ENCODE data around the gene SLC8B1. TPM values are rescaled to one million over a fixed set of nuclear protein-coding genes. Genes with fewer than 3 reads are reported as not detected.

Gene SLC8B1
- total and polyA plus RNA-seq, 2 donors from 2014 or later = 18.6 to 61.5 TPM

DNA sequence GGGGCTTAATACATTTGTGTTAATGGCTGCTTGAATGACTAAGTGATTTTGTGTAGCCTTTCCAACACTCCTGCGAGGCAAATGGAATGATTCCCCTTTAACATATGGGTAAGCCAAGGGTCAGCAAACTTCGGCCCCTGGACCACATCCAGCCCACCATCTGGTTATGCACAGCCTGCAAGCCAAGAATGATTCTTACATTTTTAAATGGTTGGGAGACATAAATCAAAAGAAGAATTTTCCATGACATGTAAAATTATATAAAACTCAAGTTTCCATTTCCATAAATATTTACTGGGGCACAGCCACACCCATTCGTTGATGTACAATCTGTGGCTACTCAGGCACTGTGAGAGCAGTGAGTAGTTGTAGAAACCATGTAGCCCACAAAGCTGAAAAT, 9.0 kb downstream of the SLC8B1 start:
- FAIRE-seq = peak; percentile 19
- H3K9me3 ChIP-seq (ENCODE audit: control insufficient read depth in 2 of 3, insufficient read depth in 1 of 3, low read length in 3 of 3) = no peaks in the 10 kb centered on the region
- intact Hi-C loops (cut with DNase I) = no loop called here
- H3K4me1 ChIP-seq (ENCODE audit: control insufficient read depth in 2 of 3, insufficient read depth in 2 of 3, low read depth in 1 of 3, low read length in 3 of 3) = peaks cover 0 to 3% (median 0%) of the 10 kb centered on the region in 3 donors
- H3K27me3 ChIP-seq (ENCODE audit: control insufficient read depth, insufficient read depth, low read length) = no peaks in the 10 kb centered on the region
- no peak overlapping the region for H3K4me3 ChIP-seq (ENCODE audit: low read length in 3 of 3)
- H3K36me3 ChIP-seq (ENCODE audit: control insufficient read depth in 2 of 3, insufficient read depth in 3 of 3, low read length in 3 of 3) = peaks cover 0 to 7% (median 0%) of the 10 kb centered on the region in 3 donors
- DNase-seq = peak in 3 of 5 donors; percentile 35 to 72 (median 45)
- TF ChIP-seq, protein P1, sequence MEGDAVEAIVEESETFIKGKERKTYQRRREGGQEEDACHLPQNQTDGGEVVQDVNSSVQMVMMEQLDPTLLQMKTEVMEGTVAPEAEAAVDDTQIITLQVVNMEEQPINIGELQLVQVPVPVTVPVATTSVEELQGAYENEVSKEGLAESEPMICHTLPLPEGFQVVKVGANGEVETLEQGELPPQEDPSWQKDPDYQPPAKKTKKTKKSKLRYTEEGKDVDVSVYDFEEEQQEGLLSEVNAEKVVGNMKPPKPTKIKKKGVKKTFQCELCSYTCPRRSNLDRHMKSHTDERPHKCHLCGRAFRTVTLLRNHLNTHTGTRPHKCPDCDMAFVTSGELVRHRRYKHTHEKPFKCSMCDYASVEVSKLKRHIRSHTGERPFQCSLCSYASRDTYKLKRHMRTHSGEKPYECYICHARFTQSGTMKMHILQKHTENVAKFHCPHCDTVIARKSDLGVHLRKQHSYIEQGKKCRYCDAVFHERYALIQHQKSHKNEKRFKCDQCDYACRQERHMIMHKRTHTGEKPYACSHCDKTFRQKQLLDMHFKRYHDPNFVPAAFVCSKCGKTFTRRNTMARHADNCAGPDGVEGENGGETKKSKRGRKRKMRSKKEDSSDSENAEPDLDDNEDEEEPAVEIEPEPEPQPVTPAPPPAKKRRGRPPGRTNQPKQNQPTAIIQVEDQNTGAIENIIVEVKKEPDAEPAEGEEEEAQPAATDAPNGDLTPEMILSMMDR (IDR thresholded peaks at IDR 0.05; ENCODE audit: borderline replicate concordance, extremely low read depth, insufficient read depth) = no peak
- H3K27ac ChIP-seq (ENCODE audit: low read depth in 2 of 2, low read length in 2 of 2) = no peak overlapping the region
- H3K9ac ChIP-seq (ENCODE audit: low read length in 3 of 3) = no peak overlapping the region

DNA sequence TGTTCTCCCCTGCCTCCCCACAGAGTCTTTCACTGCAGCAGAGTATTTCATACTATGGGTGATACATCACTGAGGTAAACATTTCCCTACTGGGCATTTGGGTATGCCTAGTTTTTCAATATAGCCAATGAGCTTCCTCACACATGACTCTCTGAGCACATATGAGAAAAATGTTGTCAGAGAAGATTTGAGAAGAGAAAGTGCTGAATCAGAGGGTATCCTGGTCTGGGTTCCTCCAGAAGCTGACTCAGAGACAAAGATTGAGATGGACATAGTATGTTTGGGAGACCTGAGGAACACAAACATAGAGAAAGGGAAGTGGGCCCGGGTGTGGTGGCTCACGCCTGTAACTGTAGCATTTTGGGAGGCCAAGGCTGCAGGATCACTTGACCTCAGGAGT, 12.6 kb downstream of the SLC8B1 start:
- intact Hi-C loops (cut with DNase I) = no loop called here
- Histone ChIP-seq H3K9me3 (ENCODE audit: control insufficient read depth in 2 of 3, insufficient read depth in 1 of 3, low read length in 3 of 3) (no peaks in the 10 kb centered on the region), H3K36me3 (ENCODE audit: control insufficient read depth in 2 of 3, insufficient read depth in 3 of 3, low read length in 3 of 3) (peaks cover 7 to 26% (median 13%) of the 10 kb centered on the region in 3 donors)

DNA sequence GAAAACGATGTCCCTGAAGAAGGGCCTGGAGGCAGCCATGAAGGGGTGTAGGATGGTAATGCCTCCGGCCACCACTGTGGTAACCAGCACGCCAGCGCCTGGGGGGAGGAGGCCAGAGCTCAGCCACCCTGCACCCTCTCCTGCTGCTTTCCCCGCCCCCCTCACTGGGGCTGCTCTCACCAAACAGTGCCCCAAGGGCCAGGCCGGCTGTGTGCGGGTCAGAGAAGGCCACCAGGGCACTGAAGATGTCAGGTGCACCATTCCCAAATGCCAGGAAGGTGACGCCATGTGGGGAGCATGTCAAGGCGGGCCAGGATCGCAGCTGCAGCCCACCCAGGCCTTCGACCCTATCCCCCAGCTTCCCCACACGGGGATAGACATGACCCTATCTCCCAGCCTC, 14.5 kb downstream of the SLC8B1 start:
- intact Hi-C loops (cut with DNase I) = no loop called here
- no peak for FAIRE-seq

More for the DNA sequence above, 12.6 kb downstream of the SLC8B1 start:
- Histone ChIP-seq H3K27ac (ENCODE audit: low read depth in 2 of 2, low read length in 2 of 2) (no peak overlapping the region), H3K4me3 (ENCODE audit: low read length in 3 of 3) (no peak overlapping the region), H3K9ac (ENCODE audit: low read length in 3 of 3) (no peak overlapping the region), H3K27me3 (ENCODE audit: control insufficient read depth, insufficient read depth, low read length) (no peaks in the 10 kb centered on the region), H3K4me1 (ENCODE audit: control insufficient read depth in 2 of 3, insufficient read depth in 2 of 3, low read depth in 1 of 3, low read length in 3 of 3) (peaks cover 0 to 3% (median 0%) of the 10 kb centered on the region in 3 donors)
- FAIRE-seq (no peak), DNase-seq (no peak)
- TF ChIP-seq, protein P1 (IDR thresholded peaks at IDR 0.05; ENCODE audit: borderline replicate concordance, extremely low read depth, insufficient read depth) = no peak

More for the DNA sequence above, 14.5 kb downstream of the SLC8B1 start:
- no peaks in the 10 kb centered on the region for H3K4me1 ChIP-seq (ENCODE audit: control insufficient read depth in 2 of 3, insufficient read depth in 2 of 3, low read depth in 1 of 3, low read length in 3 of 3)
- H3K36me3 ChIP-seq (ENCODE audit: control insufficient read depth in 2 of 3, insufficient read depth in 3 of 3, low read length in 3 of 3) = peaks cover 7 to 27% (median 13%) of the 10 kb centered on the region in 3 donors
- TF ChIP-seq, protein P1 (IDR thresholded peaks at IDR 0.05; ENCODE audit: borderline replicate concordance, extremely low read depth, insufficient read depth) = no peak
- DNase-seq = no peak
- H3K9ac ChIP-seq (ENCODE audit: low read length in 3 of 3) = no peak overlapping the region
- H3K27me3 ChIP-seq (ENCODE audit: control insufficient read depth, insufficient read depth, low read length) = no peaks in the 10 kb centered on the region
- H3K4me3 ChIP-seq (ENCODE audit: low read length in 3 of 3) = no peak overlapping the region
- H3K9me3 ChIP-seq (ENCODE audit: control insufficient read depth in 2 of 3, insufficient read depth in 1 of 3, low read length in 3 of 3) = no peaks in the 10 kb centered on the region
- H3K27ac ChIP-seq (ENCODE audit: low read depth in 2 of 2, low read length in 2 of 2) = no peak overlapping the region
